Activated CD4-positive, alpha-beta memory T cell treated with anti-CD3 and anti-CD28 coated beads, Interleukin-2, amount 10 ng/mL, durations not matched to agents 7 days and 5 days (primary cell): ENCODE data around the gene RAP1GAP2. TPM values are rescaled to one million over a fixed set of nuclear protein-coding genes. Genes with fewer than 3 reads are reported as not detected.

Source experiments
- CTCF ChIA-PET: fragments of 350-600 bp; sonication (Branson Sonifier 250); formaldehyde crosslinking; loops from one replicate; lab custom pipeline; 2021; ENCODE audit warnings: antibody characterized with exemption, inconsistent platforms; lab: Charles Lee
- POLR2A ChIA-PET: fragments of 350-600 bp; sonication (Branson Sonifier 250); formaldehyde crosslinking; loops from one replicate; lab custom pipeline; 2021; ENCODE audit warnings: antibody characterized with exemption; lab: Charles Lee
- DNase-seq: peaks from one replicate; pipeline ENCODE4 v3.0.0-alpha.2; 2020
- H3K27ac Mint-ChIP-seq: one replicate; pipeline ENCODE4 v1.8.0; 2021; ENCODE audit warnings: mild to moderate bottlenecking, mixed read lengths
- H3K27me3 Mint-ChIP-seq: one replicate; pipeline ENCODE4 v1.8.0; 2021; ENCODE audit warnings: mixed read lengths
- H3K36me3 Mint-ChIP-seq: one replicate; pipeline ENCODE4 v1.8.0; 2021; ENCODE audit warnings: low read depth, mixed read lengths
- H3K4me1 Mint-ChIP-seq: one replicate; pipeline ENCODE4 v1.8.0; 2021; ENCODE audit warnings: mixed read lengths
- H3K4me3 Mint-ChIP-seq: one replicate; pipeline ENCODE4 v1.8.0; 2021; ENCODE audit warnings: mild to moderate bottlenecking, mixed read lengths
- H3K9me3 Mint-ChIP-seq: one replicate; pipeline ENCODE4 v1.8.0; 2021; ENCODE audit warnings: mixed read lengths
- total RNA-seq, 2 experiments: library from RNA; stranded (reverse); gene quantifications; one replicate each; pipeline ENCODE4 v1.2.3, GENCODE V29; 2021

Gene RAP1GAP2
- total RNA-seq, 2 experiments from 2014 or later: 36.7 to 39.8 TPM

DNA sequence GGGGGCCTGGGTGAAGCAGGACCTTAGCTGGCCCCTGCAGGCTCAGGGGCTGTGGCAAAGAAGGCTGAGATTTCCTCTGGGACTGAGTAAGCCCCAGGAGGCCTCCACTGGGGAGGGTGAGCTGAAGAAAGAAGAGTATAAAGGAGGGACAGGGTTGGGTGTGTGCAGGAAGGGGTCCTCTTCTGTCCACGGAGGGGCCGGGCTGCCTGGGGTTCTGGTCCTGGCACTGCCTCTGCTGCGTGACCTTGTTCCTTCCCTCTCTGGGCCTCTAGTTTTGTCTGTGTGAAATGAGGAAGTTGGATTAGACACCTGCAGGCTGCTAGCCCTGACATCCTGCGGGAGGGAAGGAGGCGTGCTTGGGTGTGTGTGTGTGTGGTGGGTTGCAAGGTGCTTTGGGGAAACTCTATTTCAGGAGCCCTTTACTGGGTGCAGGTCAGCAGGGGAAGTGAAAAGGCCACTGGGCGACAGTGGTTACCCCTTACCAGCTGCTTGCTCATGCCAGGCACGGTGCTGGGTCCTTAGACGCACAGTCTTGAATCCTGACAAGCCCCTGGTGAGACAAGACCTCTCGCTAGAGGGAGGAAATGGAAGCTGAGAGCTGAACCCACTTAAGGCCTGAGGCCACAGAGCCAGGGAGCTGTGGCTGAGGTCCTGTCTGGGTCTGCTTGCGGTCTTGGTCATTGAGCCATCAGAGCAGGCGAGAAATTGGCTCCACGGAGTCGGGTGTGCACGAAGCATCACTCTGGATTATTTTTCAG lies 206.5 kb downstream of the RAP1GAP2 start:
- CTCF ChIA-PET: interaction anchor here (0.8 kb wide), 1 partner anchor 10 kb away, joined by 3 read pairs; no protein-coding TSS in a partner anchor
- no peak for DNase-seq
- Mint-ChIP-seq H3K27ac (no peak overlapping the region), H3K4me1 (no peaks in the 10 kb centered on the region), H3K4me3 (no peak overlapping the region), H3K9me3 (no peaks in the 10 kb centered on the region), H3K27me3 (no peaks in the 10 kb centered on the region), H3K36me3 (peaks cover 15% of the 10 kb centered on the region)
- POLR2A ChIA-PET: no interaction called here

DNA sequence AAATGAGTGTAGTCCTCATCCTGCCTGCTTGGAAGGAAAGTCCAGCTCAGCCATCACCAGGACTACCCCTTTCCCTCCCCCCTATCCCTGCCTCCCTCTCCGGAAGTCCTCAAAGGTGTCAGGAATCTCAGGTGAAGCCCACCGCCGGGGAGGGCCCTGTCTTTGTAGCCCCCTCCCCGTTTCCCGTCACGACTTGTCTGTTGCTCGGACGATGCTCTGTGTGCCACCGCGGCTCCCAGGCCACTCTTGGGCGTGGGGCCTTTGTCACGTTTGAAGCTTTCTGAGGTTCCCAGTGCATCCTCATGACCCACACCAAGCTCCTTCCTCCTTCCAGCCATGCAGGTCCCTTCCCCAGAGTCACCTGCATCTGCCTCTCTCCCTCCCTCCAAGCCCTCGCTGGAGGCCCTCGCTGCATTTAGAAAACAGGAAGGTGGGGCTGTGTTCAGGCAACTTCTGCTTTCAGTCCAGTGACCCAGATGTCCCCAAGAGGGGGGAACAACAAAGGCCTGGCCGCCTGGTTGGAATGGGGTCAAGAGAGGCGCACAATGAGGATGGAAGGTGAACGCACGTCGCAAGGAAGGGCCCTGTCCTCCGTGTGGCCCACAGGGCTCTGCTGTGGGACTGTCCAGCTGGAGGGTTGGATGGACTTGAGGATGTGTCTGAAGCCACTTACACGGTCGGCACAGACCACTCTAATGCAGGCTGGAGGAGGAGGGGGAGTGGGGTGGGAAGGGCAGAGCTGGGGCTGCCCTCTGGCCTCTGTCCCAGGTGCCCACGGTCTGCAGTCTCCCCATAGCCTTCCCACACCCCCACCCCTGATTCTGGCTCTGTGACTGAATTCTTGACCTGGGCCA lies 207.3 kb downstream of the RAP1GAP2 start:
- no peaks in the 10 kb centered on the region for H3K9me3 Mint-ChIP-seq
- ChIA-PET POLR2A (interaction anchor here (0.9 kb wide), 1 partner anchor 17 kb away, joined by 3 read pairs; no protein-coding TSS in a partner anchor), CTCF (no interaction called here)
- no peak overlapping the region for H3K27ac Mint-ChIP-seq
- H3K4me1 Mint-ChIP-seq: no peaks in the 10 kb centered on the region
- H3K4me3 Mint-ChIP-seq: no peak overlapping the region
- no peak for DNase-seq
- H3K27me3 Mint-ChIP-seq: no peaks in the 10 kb centered on the region
- peaks cover 11% of the 10 kb centered on the region for H3K36me3 Mint-ChIP-seq

DNA sequence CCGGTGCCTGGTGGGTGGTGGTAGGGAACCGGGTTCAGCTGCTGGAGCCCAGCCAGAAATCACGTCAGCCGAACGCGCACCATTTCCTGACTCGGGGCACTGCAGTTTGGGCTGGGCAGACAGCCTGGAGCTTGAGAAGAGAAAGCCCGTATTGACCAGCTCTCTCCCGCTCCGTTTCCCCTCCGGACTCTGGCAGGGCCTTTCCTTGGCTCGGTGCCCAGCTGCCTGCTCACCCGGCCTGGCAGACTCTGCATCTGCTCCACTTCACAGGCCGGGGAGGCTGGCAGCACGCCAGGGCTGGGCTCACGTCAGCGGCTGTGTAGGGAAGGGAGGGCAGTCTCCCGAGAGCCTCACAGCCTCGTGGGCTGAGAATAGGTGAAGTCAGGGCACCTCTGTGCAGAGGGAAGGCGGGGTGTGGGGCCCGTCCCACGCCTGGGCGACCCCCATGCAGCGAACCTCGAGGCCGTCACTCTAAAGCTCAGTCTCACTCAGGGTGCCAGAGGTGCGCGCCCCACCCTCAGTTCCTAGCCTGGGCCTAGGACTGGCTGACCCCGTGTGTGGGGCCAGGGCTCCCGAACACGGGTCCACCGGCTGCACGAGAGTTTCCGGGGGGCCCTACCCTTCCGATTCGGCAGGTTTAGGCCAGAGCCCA lies 208.0 kb downstream of the RAP1GAP2 start:
- peaks cover 14% of the 10 kb centered on the region for H3K36me3 Mint-ChIP-seq
- no peaks in the 10 kb centered on the region for H3K9me3 Mint-ChIP-seq
- no peaks in the 10 kb centered on the region for H3K27me3 Mint-ChIP-seq
- no peak overlapping the region for H3K27ac Mint-ChIP-seq
- no peak for DNase-seq
- no peak overlapping the region for H3K4me3 Mint-ChIP-seq
- ChIA-PET CTCF (no interaction called here), POLR2A (interaction anchor here (0.9 kb wide), 1 partner anchor 18 kb away, joined by 3 read pairs; no protein-coding TSS in a partner anchor)
- H3K4me1 Mint-ChIP-seq: no peaks in the 10 kb centered on the region

DNA sequence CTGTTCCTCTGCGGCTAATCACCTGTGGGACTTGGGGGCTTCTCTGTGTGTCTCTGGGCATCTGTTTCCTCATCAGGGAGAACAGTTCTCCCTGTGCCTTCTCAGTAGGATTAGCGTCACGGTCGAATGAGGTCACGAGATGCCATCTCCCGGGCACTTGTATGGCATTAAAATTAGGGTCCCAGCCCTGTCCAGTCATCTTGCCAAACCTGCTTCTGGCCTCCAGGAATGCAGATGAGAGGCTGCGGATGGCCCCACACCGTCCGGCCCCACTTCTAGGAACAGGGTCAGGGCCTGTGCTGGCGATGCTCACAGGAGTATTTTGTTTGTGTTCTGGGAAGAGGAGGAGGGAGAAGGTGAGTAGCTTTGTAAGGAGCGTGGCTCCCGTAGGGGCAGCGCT lies 208.7 kb downstream of the RAP1GAP2 start:
- H3K27ac Mint-ChIP-seq: no peak overlapping the region

DNA sequence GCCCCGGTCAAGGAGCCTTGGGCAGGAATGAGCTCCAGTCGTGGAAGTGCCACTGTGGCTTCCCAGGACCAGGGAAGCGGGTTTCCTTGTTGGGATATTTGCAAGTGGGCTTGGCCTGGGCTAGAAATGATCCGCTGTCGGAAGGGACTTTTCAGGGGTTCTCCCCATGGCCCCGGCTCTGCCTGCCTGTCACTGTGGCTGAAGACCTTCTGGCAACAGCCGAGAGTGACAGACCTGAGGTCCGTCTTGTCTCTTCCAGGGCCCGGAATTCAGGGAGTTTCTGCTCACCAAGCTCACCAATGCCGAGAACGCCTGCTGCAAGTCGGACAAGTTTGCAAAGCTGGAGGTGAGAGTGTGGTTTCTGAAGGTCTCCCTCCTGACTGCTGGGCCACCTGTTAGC lies 209.5 kb downstream of the RAP1GAP2 start:
- ChIA-PET POLR2A (no interaction called here), CTCF (interaction anchor here (0.6 to 0.7 kb wide), 2 partner anchors 18 to 841 kb away, joined by 3 read pairs; no protein-coding TSS in a partner anchor)
- Mint-ChIP-seq H3K4me3 (no peak overlapping the region), H3K9me3 (no peaks in the 10 kb centered on the region), H3K36me3 (peaks cover 14% of the 10 kb centered on the region), H3K4me1 (no peaks in the 10 kb centered on the region), H3K27ac (no peak overlapping the region), H3K27me3 (no peaks in the 10 kb centered on the region)
- DNase-seq: no peak

More for the DNA sequence above, 208.7 kb downstream of the RAP1GAP2 start:
- no peaks in the 10 kb centered on the region for H3K4me1 Mint-ChIP-seq
- DNase-seq: no peak
- no peak overlapping the region for H3K4me3 Mint-ChIP-seq
- ChIA-PET CTCF (no interaction called here), POLR2A (no interaction called here)
- H3K9me3 Mint-ChIP-seq: no peaks in the 10 kb centered on the region
- peaks cover 14% of the 10 kb centered on the region for H3K36me3 Mint-ChIP-seq
- no peaks in the 10 kb centered on the region for H3K27me3 Mint-ChIP-seq

DNA sequence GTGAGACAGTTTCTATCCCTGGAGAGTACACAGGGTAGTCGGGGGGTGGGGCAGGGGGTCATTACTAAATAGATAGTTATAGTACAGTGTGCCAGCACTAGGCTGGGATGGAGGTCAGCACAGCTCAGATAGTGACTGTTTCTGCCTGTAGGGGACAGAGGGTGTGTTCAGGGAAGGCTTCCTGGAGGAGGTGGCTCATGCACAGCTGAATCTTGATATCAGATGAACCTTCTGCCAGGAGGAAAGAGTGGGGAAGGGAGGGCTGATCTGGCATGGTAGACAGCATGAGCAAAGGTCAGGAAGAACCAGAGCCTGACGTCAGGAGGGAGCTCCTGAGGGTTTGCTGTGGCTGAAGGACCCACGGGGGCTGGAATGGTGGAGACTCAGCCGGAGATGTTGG lies 210.6 kb downstream of the RAP1GAP2 start:
- ChIA-PET CTCF (interaction anchor here (1.1 kb wide), 1 partner anchor 220 kb away, joined by 3 read pairs; no protein-coding TSS in a partner anchor), POLR2A (no interaction called here)
- H3K27me3 Mint-ChIP-seq: no peaks in the 10 kb centered on the region
- H3K9me3 Mint-ChIP-seq: no peaks in the 10 kb centered on the region
- no peak for DNase-seq
- peaks cover 14% of the 10 kb centered on the region for H3K36me3 Mint-ChIP-seq
- H3K27ac Mint-ChIP-seq: no peak overlapping the region
- no peak overlapping the region for H3K4me3 Mint-ChIP-seq
- no peaks in the 10 kb centered on the region for H3K4me1 Mint-ChIP-seq

DNA sequence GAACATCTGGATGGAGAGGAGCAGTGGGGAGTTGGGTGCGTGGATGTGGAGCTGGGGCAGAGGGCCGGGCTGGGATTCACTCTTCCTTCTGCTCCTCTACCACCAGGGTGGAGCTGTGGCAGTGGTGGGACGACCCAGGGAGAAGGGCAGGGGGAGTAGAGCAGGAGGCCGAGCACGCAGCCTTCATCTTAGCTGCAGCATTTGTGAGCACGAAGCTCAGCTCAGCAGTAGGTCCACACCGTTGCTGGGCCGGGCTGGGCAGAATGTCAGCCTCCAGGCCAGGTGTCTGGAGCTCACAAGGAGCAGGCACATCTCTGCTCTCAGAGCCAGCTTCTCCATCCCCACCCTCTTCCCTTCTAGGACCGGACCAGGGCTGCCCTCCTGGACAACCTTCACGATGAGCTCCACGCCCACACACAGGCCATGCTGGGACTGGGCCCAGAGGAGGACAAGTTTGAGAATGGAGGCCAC lies 211.4 kb downstream of the RAP1GAP2 start:
- H3K9me3 Mint-ChIP-seq: no peaks in the 10 kb centered on the region
- peaks cover 15% of the 10 kb centered on the region for H3K36me3 Mint-ChIP-seq
- ChIA-PET POLR2A (no interaction called here), CTCF (interaction anchor here (1.1 kb wide), 1 partner anchor 221 kb away, joined by 3 read pairs; no protein-coding TSS in a partner anchor)
- no peaks in the 10 kb centered on the region for H3K27me3 Mint-ChIP-seq
- DNase-seq: no peak
- H3K4me1 Mint-ChIP-seq: no peaks in the 10 kb centered on the region
- H3K4me3 Mint-ChIP-seq: no peak overlapping the region
- H3K27ac Mint-ChIP-seq: no peak overlapping the region

DNA sequence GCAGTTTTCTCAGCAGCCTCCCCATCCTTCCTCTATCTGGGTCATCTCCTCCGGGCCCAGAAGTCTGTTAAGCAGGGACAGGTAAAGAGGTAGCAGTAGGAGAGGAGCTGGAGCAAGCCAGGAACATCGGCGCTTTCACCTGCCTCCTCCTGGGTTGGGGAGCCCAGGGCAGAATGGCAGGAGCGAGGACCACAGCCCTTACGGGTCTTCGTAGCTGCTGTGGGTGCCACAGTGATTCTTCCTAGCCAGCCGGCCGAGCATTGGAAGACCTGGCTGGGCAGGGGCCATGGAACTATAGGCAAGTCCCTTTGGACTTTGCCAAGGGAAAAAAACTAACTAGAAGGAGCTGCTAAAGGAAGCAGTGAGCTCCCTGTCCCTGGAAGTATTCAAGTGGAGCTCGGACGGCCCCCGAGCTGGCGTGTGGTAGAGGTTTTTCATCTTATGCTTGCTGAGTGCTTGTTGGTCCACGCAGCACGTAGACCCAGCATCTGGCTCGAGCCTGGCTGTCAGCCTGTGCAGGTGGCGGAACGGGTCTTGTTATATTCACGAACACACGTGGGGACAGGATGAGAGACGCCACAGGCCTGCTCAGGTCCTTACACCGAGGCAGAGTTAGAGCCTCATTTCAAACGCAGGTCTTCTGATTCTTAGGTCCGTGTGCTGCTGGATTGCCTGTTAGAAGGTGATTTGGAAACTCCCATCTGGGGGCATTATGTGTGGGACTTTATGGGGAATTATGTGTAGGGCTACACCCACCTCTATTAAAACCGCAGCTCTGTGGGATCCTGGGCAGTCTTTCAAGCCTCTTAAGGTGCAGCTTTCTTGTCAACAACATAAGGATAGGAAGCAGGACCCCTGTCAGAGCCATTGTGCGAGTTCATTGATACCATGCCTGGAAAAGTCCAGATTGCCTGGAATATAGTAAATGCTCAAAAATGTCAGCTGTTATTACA lies 212.4 kb downstream of the RAP1GAP2 start:
- H3K27ac Mint-ChIP-seq: no peak overlapping the region
- H3K27me3 Mint-ChIP-seq: no peaks in the 10 kb centered on the region
- CTCF ChIA-PET: no interaction called here
- DNase-seq: no peak
- POLR2A ChIA-PET: interaction anchor here (0.6 kb wide), 1 partner anchor 171 kb away, joined by 4 read pairs; no protein-coding TSS in a partner anchor
- peaks cover 17% of the 10 kb centered on the region for H3K36me3 Mint-ChIP-seq
- H3K9me3 Mint-ChIP-seq: no peaks in the 10 kb centered on the region
- H3K4me3 Mint-ChIP-seq: no peak overlapping the region
- H3K4me1 Mint-ChIP-seq: no peaks in the 10 kb centered on the region

DNA sequence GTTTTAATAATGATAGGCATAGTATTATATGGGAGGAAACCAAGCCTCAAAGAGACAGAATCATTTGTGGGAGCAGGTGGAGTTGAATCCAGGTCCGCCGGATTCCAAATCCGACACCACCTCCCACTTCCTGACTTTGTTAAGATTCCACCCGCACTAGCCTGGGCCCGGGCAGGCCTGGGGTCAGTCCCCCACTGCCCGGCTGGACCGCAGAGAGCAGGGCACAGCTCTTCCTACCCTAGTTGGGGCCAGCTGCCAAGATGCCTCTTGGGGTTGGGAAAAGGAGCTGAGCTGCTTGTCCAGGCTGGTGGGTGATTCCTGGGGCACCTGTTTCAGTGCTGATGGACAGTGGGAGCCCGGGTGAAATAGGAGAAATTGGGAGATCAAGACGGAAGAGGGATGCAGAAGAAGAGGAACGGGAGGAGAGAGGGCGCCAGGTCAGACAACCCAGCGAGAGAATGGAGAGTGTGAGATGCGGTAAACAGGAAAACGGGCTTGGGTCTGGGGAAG lies 213.2 kb downstream of the RAP1GAP2 start:
- H3K27me3 Mint-ChIP-seq: no peaks in the 10 kb centered on the region
- no peaks in the 10 kb centered on the region for H3K9me3 Mint-ChIP-seq
- POLR2A ChIA-PET: no interaction called here
- H3K27ac Mint-ChIP-seq: no peak overlapping the region
- H3K36me3 Mint-ChIP-seq: peaks cover 17% of the 10 kb centered on the region
- no peak overlapping the region for H3K4me3 Mint-ChIP-seq
- DNase-seq: no peak
- CTCF ChIA-PET: interaction anchor here (0.7 kb wide), 1 partner anchor 11 kb away, joined by 3 read pairs; no protein-coding TSS in a partner anchor
- no peaks in the 10 kb centered on the region for H3K4me1 Mint-ChIP-seq

DNA sequence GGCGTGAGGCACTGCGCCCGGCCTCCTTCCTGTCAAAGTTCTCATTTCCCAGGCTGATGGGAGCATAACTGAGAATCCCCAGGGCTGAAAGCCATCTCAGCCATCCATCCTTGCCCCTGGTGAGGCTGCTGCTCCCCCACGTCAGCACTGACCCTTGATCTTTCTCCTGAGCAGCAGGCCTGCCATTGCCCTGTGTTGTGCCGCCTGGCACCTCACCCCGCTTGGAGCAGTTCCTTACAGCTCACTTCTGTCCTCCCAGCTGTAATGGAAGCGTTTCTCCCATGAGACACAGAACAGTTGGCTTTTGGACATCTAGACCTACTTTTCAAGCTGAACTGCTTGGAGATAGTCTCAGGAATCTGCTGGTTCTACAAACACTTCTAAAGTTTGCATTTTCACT lies 215.7 kb downstream of the RAP1GAP2 start:
- no peak for DNase-seq
- ChIA-PET CTCF (interaction anchor here (0.6 to 1.6 kb wide), 5 partner anchors 22 to 523 kb away, joined by 3 to 7 read pairs (median 4); no protein-coding TSS in a partner anchor), POLR2A (no interaction called here)
- H3K4me3 Mint-ChIP-seq: no peak overlapping the region
- peaks cover 16% of the 10 kb centered on the region for H3K36me3 Mint-ChIP-seq
- H3K27me3 Mint-ChIP-seq: no peaks in the 10 kb centered on the region
- no peaks in the 10 kb centered on the region for H3K9me3 Mint-ChIP-seq
- H3K27ac Mint-ChIP-seq: no peak overlapping the region
- H3K4me1 Mint-ChIP-seq: no peaks in the 10 kb centered on the region

DNA sequence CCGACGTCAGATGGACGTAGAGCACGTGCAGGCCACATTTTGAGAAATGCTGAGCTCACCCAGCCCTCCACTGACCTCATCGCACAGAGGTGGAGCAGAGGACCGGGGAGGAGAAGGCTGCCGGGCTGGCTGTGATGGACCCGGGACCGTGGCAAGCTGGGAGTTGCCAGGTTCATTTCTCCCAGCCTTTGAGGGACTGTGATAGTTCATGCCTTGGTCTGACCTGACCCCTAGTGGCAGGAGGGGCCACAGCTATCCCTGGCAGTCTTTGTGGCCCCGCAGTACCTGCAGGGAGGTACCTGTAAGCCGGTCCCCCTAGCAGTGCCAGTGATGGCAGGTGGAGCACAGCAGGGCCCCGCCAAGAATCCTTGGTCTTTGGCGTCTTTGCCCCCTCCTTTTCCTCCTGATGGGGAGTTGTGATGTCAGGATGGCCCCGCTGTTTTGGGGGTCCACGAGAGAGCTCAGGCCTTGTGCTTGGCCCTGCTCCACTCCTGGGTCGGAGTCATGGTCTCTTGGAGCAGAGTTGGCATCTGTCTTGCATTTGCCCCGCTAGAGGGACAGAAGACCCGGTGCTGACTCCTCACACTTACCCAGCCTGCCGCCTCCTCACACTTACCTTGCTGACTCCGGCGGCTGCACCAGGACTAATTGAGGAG lies 216.8 kb downstream of the RAP1GAP2 start:
- peak; percentile 52 for DNase-seq
- POLR2A ChIA-PET: no interaction called here
- no peaks in the 10 kb centered on the region for H3K27me3 Mint-ChIP-seq
- no peaks in the 10 kb centered on the region for H3K9me3 Mint-ChIP-seq
- peaks cover 7% of the 10 kb centered on the region for H3K36me3 Mint-ChIP-seq
- no peak overlapping the region for H3K27ac Mint-ChIP-seq
- no peak overlapping the region for H3K4me3 Mint-ChIP-seq
- CTCF ChIA-PET: interaction anchor here (0.5 to 2.1 kb wide), 10 partner anchors 11 to 647 kb away, joined by 3 to 7 read pairs (median 3); no protein-coding TSS in a partner anchor
- no peaks in the 10 kb centered on the region for H3K4me1 Mint-ChIP-seq
